ENCODE measurements around the gene FAXC. TPM values are rescaled to one million over a fixed set of nuclear protein-coding genes. Genes with fewer than 3 reads are reported as not detected.
"Not testable (repeated sequence)": the region's sequence is repeated elsewhere in the genome, so short reads cannot be mapped to it uniquely, and the experiment has no call there.

FAXC gene
- polyA plus RNA-seq, 12 donors, result 1.2 to 9.0 (median 2.8) TPM; not detected in 2

DNA sequence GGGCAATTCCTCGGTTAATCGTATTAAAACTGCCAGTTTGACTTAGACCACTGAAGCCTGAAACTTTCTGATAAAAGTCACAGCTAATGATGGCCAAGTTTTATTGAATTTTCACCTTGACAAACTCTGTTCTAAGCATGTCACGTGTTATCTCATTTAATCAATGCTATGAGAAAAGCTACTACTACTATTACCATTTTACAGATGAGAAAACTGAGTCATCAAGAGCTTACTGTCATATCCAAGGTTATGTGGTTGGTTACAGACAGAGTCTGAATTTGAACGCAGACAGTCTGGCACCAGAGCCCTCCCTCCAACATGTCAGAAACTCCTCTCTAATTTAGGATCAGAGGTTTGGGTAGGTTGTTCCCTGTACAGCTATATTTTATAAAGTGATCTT is 4.3 kb downstream of the FAXC start:
- DNase-seq, result no peak

DNA sequence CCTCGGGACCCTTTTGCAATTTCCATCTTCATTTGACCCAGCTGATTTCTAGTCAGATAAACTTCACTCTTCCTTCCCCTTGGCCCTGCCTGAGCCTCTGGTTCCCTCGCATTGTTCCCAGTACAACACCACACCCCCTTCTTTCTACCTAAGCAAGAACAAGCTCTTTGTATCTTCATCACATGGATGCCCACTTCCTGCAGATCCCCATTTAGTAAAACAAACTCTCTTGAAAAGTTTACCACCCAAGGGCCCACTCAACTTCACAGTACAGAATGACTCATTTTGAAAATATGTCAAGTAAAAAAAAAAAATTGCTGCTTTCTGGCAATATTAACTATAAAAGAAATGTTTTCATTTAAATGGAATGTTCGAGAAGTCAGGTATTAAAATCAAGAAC is 5.2 kb downstream of the FAXC start:
- DNase-seq, result no peak

DNA sequence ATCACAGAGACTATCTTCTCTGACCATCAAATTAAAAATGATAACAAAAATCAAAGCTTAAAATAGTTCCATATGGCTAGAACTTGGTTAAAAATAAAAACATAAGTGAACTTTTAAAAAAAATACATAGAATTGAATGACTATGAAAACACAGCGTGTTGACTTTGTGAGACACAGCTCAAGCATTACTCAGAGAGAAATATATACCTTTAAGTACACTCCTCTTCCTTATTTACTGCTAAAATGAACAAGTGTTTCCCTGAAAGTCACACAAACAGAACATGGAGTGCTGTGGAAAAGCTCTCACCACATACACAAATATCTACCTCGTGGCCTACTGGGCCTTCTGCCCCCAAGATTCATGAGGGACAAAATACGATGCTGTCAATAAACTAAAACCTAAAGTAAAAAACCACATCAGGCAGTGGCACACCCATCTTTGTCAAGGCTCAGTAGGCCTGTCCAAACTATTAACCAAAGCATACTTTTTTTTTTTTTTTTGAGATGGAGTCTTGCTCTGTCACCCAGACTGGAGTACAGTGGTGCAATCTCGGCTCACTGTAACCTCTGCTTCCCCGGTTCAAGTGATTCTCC is 7.5 kb downstream of the FAXC start:
- no peak for DNase-seq

DNA sequence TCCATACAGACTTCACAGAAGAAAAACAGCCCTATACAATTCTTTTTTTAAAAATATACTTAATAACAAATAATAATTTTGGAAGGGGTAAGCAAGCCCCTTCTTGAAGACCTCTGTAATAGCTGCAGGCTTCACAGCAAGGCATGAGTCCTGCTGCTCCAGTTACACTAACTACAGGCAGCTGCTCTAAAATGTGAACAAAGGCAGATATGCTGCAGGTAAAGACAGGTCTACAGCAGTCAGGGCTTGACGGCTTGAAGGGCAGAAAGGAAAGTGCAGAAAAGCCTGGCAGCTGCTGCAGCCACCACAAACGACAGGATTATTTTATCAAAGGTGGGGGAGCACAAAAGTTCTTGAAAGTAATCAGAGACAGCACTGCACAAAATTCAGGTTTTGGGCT is 11.3 kb downstream of the FAXC start:
- no peak for DNase-seq

DNA sequence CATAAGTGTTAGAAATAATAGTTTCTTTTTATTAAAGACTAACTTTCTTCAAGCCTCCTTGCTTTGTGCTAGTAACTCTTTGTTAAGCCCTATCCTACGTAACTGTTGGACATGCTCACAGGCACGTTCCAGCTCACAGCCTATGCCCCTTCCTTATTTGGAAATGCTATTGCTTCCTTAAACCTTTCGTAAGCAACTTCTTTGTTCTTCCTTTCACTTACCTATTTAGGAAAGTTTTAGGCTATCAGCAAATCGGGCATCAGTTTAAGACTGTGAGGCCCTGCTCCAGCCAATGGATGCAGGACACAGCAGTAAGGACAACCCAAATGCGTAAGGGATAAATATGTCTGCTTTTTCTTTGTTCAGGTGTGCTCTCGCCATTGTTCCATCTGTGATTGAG is 14.2 kb downstream of the FAXC start:
- DNase-seq, result not testable (repeated sequence)

DNA sequence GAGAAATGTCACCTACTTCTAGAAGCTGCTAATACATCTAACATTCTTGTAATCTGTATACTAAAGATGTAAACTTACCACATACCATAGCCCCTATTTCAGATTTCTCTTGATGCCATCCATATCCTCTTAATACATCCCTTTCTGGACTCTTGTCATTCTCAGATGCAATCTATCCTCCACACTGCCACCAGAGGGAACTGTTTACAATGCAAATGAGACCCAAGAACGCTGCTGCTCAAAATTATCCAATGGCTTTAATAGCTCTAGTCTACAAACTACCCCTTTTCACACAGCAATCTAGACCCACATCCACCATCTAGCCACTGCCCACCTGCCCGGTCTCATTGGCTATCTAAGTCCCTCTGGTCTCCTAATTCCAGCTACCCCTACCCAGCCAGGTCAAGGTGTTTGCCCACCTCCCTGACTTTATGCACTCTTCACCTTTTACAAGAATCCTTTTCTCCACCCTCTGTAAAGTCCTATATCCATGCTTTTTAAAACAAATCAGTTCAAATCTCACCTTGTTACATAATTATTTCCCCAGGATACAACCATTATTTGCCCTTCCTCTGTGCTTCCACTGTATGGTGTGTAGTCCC is 14.8 kb downstream of the FAXC start:
- DNase-seq, result no peak

DNA sequence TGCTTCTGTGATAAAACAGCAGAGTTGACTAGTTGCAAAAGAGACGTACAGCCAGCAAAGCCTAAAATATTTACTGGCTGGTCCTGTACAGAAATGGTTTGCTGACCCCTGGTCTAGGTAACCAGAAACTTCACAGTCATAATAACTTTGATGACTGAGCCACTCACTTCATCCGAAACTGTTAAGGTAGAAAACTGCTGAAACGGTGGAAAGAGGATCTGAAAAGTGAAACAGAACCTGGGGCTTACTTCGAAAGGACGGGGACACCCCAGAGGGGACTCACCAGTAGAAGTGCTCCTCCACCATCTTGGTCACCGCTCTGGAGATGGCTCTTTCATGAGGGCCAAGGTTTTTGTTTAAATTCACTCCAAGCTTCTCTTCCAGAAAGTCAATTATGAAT is 16.4 kb downstream of the FAXC start:
- DNase-seq, result no peak

DNA sequence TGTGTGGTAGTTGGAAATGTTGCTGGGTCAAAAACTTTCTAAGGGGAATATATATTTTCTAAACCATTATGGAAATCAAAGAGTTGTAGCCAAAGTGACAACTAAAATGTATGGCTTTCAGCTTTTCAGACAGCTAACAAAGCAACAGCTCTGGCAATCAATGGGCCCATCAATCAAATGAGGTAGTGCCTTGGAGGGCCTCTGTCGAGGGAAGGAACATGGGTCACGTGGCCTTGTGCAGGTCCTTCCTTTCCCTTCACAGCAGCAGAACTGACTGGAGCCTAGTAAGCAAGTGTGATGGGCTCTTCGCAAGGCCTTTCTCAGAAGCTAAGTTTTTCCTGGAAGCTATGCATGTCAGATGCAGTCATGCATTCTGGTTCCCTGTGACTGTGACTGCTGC is 17.9 kb downstream of the FAXC start:
- DNase-seq, result no peak

DNA sequence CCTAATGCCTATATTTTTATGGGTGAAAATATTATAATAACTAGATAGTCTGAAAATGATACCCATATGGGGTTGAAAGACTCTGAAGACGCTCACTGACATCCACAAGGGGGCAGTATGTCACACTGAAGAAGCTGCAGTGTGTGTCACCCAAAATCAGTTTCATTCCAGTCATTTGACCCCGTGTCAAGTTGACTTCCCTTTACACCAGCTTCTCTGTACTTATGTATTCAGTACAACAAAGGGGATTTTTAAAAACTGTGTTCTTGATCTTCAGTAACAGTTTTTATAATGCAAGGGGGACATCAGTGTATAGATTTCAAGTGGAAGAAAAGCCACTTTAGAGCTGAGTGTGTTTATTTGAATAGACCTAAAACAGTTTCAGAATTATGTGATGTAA is 19.3 kb downstream of the FAXC start:
- DNase-seq, result peak; percentile 56

DNA sequence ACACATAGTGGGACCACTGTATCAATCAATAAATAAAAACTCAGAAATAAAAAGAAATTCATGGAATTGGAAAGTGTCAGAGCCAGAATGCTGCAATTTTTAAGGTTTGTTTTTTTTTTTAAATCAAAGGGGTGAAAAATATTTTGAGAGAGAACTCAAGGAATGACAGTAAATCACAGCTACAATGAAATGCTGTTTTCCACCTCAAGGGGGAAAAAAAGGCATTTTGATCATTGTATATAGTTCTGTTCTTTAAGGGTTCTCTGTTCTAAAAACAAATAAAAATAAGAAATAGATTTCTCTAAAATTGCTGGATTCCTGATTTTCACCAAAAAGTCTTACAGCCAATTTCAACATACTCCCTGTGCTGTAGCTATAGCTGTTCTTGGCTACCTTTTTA is 24.5 kb downstream of the FAXC start:
- DNase-seq, result no peak

DNA sequence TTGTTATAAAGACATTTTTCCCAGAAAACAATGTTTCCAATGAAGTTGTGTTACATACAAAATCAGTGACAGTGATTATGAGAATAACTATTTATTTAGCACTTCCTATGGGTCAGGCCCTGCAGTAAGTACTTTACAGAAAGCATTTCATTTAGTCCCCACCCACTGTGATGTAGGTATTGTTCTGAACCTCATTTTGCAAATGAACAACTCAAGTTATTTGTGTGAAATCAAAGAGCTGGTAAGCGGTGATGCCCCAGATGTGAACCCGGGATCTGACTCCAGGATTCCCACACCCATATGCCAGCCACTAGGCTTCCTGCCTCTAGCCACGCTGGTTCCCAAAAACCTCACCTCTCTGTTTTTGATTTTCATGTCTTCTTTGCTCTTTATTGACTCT is 30.9 kb downstream of the FAXC start:
- no peak for DNase-seq

DNA sequence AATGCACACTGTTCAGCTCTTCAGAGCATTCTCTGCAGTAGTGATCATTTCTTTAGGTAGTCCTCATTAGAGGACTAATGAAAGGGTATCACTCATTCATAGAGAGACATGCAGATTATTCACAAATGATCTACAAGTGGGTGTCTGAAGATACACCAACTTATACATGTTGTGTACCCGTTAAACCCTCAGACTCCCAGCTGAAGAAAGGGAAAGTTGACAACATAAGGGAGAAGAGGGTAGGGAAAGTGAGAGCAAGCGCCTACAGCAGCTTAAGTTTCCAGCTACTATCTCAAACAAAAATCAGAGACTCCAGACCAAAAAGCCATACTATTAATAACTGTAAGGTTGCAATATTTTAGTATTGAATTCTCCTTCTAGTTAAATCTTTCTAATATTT is 37.1 kb downstream of the FAXC start:
- DNase-seq, result no peak

DNA sequence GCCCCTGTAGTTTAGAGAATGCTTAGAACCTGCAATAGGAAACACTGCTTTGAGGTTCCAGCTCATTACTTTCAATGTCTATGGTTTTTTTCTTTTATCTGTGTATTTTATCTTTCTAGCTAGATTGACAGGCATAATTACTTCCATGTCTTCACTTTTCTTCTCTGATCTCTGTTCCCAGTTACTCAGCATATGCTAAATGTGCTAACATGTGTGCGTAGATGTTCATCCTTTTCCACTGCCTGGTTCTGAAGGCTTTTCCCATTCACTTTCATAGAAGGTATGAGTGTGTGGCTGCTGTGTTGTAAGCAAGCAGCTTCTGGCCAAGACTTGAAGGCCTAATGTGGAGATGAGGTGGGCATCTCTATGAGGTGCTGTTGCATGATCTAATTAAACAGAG is 38.9 kb downstream of the FAXC start:
- DNase-seq, result no peak

DNA sequence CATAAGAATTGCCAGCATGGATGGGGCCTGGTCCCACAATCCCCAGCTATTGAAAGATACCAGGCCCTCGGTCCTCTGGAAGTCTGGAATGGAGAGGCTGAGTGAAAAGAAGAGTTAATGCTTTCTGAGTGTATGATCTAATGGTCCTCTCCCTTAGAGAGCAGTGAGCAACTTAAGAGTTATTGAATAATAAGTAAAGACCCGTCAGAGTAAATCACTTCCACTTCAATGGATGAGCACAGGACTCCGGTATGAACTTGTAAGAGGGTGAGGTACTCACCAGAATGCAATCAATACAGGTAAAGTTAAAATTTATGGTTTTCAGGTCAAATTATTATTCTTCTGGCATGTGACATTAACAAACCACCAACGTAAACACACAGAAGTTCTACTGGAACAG is 39.9 kb downstream of the FAXC start:
- DNase-seq, result no peak

DNA sequence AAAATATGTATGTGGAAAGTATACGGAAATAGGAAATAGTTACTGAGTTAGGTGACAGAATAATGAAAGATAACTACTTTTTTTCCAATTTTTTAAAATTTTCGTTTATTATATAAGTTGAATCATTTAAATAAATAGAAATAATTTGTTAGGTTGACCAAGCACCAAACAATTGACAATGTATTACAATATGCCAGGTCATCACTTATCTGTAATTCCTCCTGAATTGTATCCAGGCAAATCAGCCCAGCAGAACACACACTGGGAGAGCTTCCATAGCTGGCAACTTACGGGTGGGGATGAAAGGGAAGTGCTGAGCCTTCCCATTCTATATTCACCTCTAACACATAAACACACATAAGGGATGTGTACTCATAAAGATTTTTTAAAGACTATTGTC is 40.7 kb downstream of the FAXC start:
- DNase-seq, result no peak

DNA sequence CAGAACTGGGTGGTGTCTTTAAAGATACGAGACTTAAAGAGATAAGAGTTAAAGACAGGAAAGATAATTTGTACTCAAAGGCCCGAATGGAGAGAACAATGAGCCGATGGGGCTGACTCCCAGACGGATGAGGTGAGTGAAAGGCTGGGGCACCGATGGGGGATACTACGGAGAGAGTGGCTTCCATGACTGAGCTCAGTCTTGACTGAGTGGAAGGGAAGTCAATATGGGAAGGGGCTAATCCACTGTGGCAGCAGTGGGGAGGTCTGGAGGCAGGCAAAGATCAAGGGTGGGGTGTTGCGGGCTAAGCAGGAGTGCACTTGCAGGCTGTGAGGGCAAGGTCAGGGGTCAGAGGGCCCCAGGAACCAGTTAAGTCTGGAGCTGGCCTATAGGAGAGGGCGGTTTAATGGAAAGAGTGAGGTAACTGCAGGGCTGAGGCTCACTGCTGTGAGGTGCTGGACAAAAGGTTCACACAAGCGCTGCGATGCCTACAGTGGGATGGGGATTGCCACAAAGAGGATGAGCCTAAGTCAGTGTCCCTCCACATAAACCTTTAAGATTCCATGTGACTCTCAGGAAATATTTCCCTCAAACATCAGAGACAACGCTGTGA is 42.1 kb downstream of the FAXC start:
- DNase-seq, result no peak

DNA sequence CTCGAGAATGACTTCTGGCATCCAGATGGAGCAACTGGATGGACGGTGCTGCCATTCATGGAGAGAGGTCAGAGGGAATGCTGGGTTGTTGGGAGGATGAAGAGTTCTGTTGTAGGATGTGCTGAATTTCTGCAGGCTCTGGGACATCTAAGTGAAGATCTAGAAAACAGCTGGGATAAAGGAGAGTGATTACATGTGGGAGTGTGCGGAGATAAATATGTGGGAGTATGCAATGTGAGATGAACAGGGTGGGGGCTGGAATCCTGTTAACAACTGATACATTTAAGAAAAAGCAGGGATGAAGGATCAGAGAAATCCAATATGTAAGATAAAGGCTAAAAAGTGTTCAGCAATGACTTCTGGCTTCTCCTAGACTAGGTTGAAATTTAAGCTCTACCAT is 43.1 kb downstream of the FAXC start:
- no peak for DNase-seq

DNA sequence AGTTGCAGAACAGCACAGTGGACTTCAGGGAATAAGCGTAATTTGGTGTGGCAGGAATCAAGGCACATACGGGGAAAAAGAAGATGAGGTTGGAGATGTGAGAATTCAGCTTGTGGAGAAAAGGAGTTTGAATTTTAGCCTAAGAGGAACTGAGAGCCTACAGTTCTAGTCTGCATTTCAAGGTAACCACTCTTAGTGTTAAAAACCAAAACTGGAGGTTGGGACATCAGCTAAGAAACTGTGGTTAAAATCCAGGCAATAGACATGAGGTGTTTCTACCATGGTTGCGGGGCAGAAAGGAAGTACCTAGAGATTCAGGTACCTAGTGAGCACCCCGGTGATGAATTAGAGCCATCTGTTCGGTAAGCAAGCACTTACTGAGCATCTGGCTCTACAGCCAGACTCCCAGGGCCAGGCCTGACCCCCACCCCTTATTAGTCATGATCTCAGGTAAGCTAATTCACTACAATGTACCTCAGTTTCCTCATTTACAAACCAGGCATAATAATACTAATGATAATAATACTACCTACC is 44.4 kb downstream of the FAXC start:
- DNase-seq, result no peak

DNA sequence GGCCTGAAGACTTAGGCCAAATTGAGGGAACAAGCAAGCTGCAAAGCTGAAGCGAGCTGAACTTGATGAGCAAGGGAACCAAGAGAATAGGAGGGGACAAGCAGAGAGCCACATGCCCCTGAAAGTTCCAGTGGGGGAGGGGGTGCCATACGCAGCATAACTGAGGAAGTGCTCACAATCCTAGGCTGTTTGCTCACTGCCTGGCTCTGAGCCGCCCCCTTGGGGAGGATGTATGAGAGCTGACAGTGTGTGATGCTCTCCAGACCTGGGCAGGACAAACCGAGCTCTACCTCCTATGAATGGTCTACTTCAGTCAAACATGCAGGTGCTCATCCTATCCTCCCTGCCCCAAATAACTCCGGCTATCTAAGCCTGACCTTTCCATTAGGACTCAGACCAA is 52.1 kb downstream of the FAXC start:
- DNase-seq, result no peak

DNA sequence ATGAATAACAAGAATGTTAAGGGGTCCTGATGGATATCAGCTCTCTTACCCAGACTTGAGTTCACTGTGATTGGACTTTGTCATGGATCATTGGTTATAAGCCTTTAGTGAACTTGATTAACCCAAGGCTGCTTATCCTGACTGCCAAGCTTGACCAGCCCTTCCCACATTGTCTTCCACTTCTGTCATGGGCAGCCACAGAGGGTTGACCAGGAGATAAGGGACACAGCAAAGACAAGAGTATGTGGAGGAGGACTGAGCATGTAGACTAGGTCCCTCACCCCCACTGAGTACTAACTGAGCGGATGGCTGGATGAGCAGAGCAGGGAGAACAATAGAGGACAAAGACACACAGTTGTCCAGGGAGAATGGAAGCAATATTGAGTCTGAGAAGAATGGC is 52.5 kb downstream of the FAXC start:
- no peak for DNase-seq

DNA sequence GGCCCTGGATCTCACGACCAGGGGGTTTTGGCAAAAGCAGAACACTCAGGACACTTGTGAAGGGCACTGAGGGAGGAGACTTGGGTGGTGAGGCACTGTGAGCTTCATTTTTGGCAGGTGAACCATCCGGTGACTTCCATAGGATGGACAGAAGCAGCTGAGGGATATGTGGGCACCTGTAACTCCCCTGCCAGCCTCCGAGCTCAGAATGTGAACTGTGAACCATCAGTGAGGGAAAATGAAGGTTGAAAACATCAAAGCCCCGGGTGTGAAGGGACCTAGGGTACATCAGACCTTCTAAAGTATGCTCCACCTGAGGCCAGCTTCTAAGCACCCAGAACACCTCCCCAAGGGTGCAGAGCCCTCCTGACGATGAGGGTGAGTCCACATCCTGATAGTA is 53.2 kb downstream of the FAXC start:
- no peak for DNase-seq

DNA sequence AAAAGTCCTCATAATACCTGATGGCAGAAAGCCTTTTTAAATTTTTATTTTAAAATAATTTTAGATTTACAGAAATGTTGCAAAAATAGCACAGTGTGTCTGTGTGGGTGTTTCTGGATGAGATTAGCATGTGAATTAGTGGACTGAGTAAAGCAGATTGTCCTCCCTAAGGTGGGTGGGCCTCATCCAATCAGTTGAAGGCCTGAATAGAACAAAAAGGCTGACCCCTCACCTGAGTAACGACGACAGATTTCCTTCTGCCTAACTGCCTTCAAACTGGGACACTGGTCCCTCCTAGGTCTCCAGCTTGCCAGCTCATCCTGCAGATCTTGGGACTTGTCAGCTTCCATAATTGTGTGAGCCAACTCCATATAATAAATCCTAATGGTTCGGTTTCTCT is 54.2 kb downstream of the FAXC start:
- no peak for DNase-seq

DNA sequence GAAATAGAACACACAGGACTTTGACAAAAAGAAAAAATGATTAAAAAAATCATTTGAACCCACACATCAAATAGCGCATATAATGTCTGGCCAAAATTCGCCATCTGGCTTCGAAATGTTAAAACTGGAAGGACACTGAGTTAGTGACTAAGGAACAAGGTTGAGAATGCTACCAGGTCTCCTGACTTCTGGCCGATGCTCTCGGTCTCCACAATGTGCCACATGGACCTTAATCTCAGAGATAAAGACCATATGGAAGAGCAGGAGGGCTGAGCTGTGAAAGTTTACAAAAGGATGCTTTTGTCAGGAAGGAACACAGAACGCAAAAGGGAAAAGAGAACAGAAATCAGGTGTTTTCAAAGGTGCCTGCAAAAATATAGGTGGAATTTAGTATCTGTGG is 54.7 kb downstream of the FAXC start:
- no peak for DNase-seq

DNA sequence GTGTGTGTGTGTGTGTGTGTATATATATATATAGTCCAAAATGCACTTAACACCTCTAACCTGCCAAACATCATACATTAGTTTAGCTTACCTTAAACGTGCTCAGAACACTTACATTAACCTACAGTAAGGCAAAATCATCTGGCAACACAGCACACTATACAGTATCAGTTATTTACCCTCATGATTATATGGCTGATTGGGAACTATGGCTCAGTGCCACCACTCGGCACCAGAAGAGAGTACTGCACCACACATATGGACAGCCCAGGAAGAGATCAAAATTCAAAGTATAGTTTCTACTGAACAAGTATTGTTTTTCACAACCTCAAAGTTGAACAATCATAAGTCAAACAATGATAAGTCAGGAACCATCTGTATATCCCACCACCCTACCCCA is 59.8 kb downstream of the FAXC start:
- DNase-seq, result no peak
